Rectal smooth muscle tissue (tissue), 1 donor: ENCODE measurements around the gene IL1RL1.

Experiments used
- H3K27ac ChIP-seq: one replicate; pipeline ENCODE4 v1.7.0; 2013; ENCODE audit warnings: low read depth, low read length, inconsistent platforms
- H3K27me3 ChIP-seq: one replicate; pipeline ENCODE4 v1.7.0; 2013; ENCODE audit warnings: low read length; ENCODE audit not compliant: control insufficient read depth, insufficient read depth
- H3K36me3 ChIP-seq: one replicate; pipeline ENCODE4 v1.7.0; 2013; ENCODE audit warnings: low read length; ENCODE audit not compliant: control insufficient read depth, insufficient read depth
- H3K4me1 ChIP-seq: one replicate; pipeline ENCODE4 v1.7.0; 2013; ENCODE audit warnings: low read length; ENCODE audit not compliant: control insufficient read depth, insufficient read depth
- H3K4me3 ChIP-seq: one replicate; pipeline ENCODE4 v1.7.0; 2013; ENCODE audit warnings: low read length
- H3K9ac ChIP-seq: one replicate; pipeline ENCODE4 v1.7.0; 2013; ENCODE audit warnings: low read length

IL1RL1 gene

GRCh38 chr2:102278720-102279390 is 32.5 kb upstream of the IL1RL1 start:
- no peak overlapping the region for H3K9ac ChIP-seq
- H3K36me3 ChIP-seq: no peaks in the 10 kb centered on the region
- no peaks in the 10 kb centered on the region for H3K4me1 ChIP-seq
- H3K27me3 ChIP-seq: no peaks in the 10 kb centered on the region
- no peak overlapping the region for H3K4me3 ChIP-seq
- H3K27ac ChIP-seq: no peak overlapping the region

GRCh38 chr2:102279391-102279735 is 32.0 kb upstream of the IL1RL1 start:
- Histone ChIP-seq H3K4me1 (no peaks in the 10 kb centered on the region), H3K27ac (no peak overlapping the region), H3K9ac (no peak overlapping the region), H3K4me3 (no peak overlapping the region), H3K36me3 (no peaks in the 10 kb centered on the region), H3K27me3 (no peaks in the 10 kb centered on the region)

- Histone ChIP-seq H3K27ac (no peak overlapping the region), H3K36me3 (no peaks in the 10 kb centered on the region), H3K27me3 (no peaks in the 10 kb centered on the region), H3K4me3 (no peak overlapping the region), H3K9ac (no peak overlapping the region), H3K4me1 (no peaks in the 10 kb centered on the region)
Observed at GRCh38 chr2:102282678-102283091, 28.7 kb upstream of the IL1RL1 start.

- Histone ChIP-seq H3K27me3 (no peaks in the 10 kb centered on the region), H3K36me3 (no peaks in the 10 kb centered on the region), H3K4me1 (no peaks in the 10 kb centered on the region), H3K27ac (no peak overlapping the region), H3K4me3 (no peak overlapping the region), H3K9ac (no peak overlapping the region)
Observed at GRCh38 chr2:102283996-102284395, 27.4 kb upstream of the IL1RL1 start.

- Histone ChIP-seq H3K9ac (no peak overlapping the region), H3K36me3 (no peaks in the 10 kb centered on the region), H3K27me3 (no peaks in the 10 kb centered on the region), H3K4me1 (no peaks in the 10 kb centered on the region), H3K27ac (no peak overlapping the region), H3K4me3 (no peak overlapping the region)
Observed at GRCh38 chr2:102284611-102285010, 26.8 kb upstream of the IL1RL1 start.

- no peaks in the 10 kb centered on the region for H3K36me3 ChIP-seq
- no peaks in the 10 kb centered on the region for H3K4me1 ChIP-seq
- H3K27me3 ChIP-seq: no peaks in the 10 kb centered on the region
- no peak overlapping the region for H3K9ac ChIP-seq
- H3K27ac ChIP-seq: no peak overlapping the region
- no peak overlapping the region for H3K4me3 ChIP-seq
Observed at GRCh38 chr2:102285368-102285767, 26.0 kb upstream of the IL1RL1 start.

- Histone ChIP-seq H3K27me3 (no peaks in the 10 kb centered on the region), H3K4me1 (no peaks in the 10 kb centered on the region), H3K9ac (no peak overlapping the region), H3K27ac (no peak overlapping the region), H3K4me3 (no peak overlapping the region), H3K36me3 (no peaks in the 10 kb centered on the region)
Observed at GRCh38 chr2:102286041-102286440, 25.3 kb upstream of the IL1RL1 start.

- Histone ChIP-seq H3K27ac (no peak overlapping the region), H3K4me3 (no peak overlapping the region), H3K4me1 (no peaks in the 10 kb centered on the region), H3K36me3 (no peaks in the 10 kb centered on the region), H3K9ac (no peak overlapping the region), H3K27me3 (no peaks in the 10 kb centered on the region)
Observed at GRCh38 chr2:102289129-102289528, 22.2 kb upstream of the IL1RL1 start.

GRCh38 chr2:102290594-102290993 is 20.8 kb upstream of the IL1RL1 start:
- Histone ChIP-seq H3K27ac (no peak overlapping the region), H3K27me3 (no peaks in the 10 kb centered on the region), H3K36me3 (no peaks in the 10 kb centered on the region), H3K4me3 (no peak overlapping the region), H3K4me1 (no peaks in the 10 kb centered on the region), H3K9ac (no peak overlapping the region)

GRCh38 chr2:102291319-102292075 is 19.9 kb upstream of the IL1RL1 start:
- no peaks in the 10 kb centered on the region for H3K27me3 ChIP-seq
- H3K9ac ChIP-seq: no peak overlapping the region
- no peaks in the 10 kb centered on the region for H3K4me1 ChIP-seq
- no peaks in the 10 kb centered on the region for H3K36me3 ChIP-seq
- H3K4me3 ChIP-seq: no peak overlapping the region
- no peak overlapping the region for H3K27ac ChIP-seq

- no peaks in the 10 kb centered on the region for H3K36me3 ChIP-seq
- no peak overlapping the region for H3K4me3 ChIP-seq
- no peaks in the 10 kb centered on the region for H3K4me1 ChIP-seq
- H3K27ac ChIP-seq: no peak overlapping the region
- no peaks in the 10 kb centered on the region for H3K27me3 ChIP-seq
- no peak overlapping the region for H3K9ac ChIP-seq
Observed at GRCh38 chr2:102294802-102295489, 16.4 kb upstream of the IL1RL1 start.

GRCh38 chr2:102295566-102295965 is 15.8 kb upstream of the IL1RL1 start:
- H3K4me1 ChIP-seq: no peaks in the 10 kb centered on the region
- no peak overlapping the region for H3K9ac ChIP-seq
- H3K27ac ChIP-seq: no peak overlapping the region
- no peaks in the 10 kb centered on the region for H3K36me3 ChIP-seq
- no peak overlapping the region for H3K4me3 ChIP-seq
- no peaks in the 10 kb centered on the region for H3K27me3 ChIP-seq
